Measurements from ENCODE around the gene CLTA. TPM values are rescaled to one million over a fixed set of nuclear protein-coding genes. Genes with fewer than 3 reads are reported as not detected.

Gene CLTA
- total RNA-seq: 10 to 100 TPM; 48.4 to 86.7 (median 69.0) TPM

- Histone ChIP-seq H3K27ac (peak within 1 kb of the TSS; percentile 89 to 97 (median 91)), H3K9me3 (no peaks in the 10 kb centered on the region), H3K36me3 (no peaks in the 10 kb centered on the region), H3K27me3 (no peaks in the 10 kb centered on the region), H3K4me1 (peaks cover 31 to 36% of the 10 kb centered on the region in 2 donors), H3K4me3 (peak within 1 kb of the TSS; percentile 76 to 92 (median 84))
- intact Hi-C loops (cut with DNase I; ENCODE audit: low total_unique reads) (loop anchor here (1.0 to 10.0 kb wide), 6 partner anchors 68 to 1203 kb away; partner anchors contain the start of genes CREB3, DNAJB5, GNE and RNF38), in situ Hi-C loops (cut with MboI; ENCODE audit: low sequenced_read_pairs in 4 of 4) (loop anchor here in 1 of 4 donors (10.0 kb wide), 1 partner anchor 64 kb away; the partner anchor contains the start of gene GNE)
- ATAC-seq: peak; percentile 98 to 100
- DNase-seq: peak; percentile 98
- TF ChIP-seq POLR2A (IDR thresholded peaks at IDR 0.05) (peak; percentile 94 to 96), CTCF (IDR thresholded peaks at IDR 0.05 in 4 of 5, conservative IDR thresholded peaks at IDR 0.05 in 1 of 5) (peak; percentile 36 to 58 (median 40))
Observed at GRCh38 chr9:36190388-36191289, at the start of gene CLTA. TSS of gene CLTA (plus strand) at chr9:36190921. CDS start at chr9:36191057, 136 bp downstream.

- Histone ChIP-seq H3K9me3 (no peaks in the 10 kb centered on the region), H3K27me3 (peaks cover 7 to 21% (median 14%) of the 10 kb centered on the region in 3 donors), H3K36me3 (no peaks in the 10 kb centered on the region), H3K4me1 (peaks cover 7 to 9% of the 10 kb centered on the region in 2 donors), H3K4me3 (no peak overlapping the region), H3K27ac (peak overlapping the region in 2 of 4 donors; percentile 16 to 33)
- ATAC-seq: no peak
- in situ Hi-C loops (cut with MboI; ENCODE audit: low sequenced_read_pairs in 4 of 4) (no loop called here), intact Hi-C loops (cut with DNase I; ENCODE audit: low total_unique reads) (no loop called here)
- no peak for TF ChIP-seq CTCF (IDR thresholded peaks at IDR 0.05 in 4 of 5, conservative IDR thresholded peaks at IDR 0.05 in 1 of 5)
- TF ChIP-seq POLR2A (IDR thresholded peaks at IDR 0.05): no peak
- DNase-seq: no peak
Observed at GRCh38 chr9:36141288-36141687, 49.4 kb upstream of the CLTA start.

- DNase-seq (no peak), ATAC-seq (no peak)
- Histone ChIP-seq H3K27me3 (peaks cover 7 to 21% (median 14%) of the 10 kb centered on the region in 3 donors), H3K4me3 (no peak overlapping the region), H3K27ac (peak overlapping the region in 2 of 4 donors; percentile 18 to 29), H3K9me3 (no peaks in the 10 kb centered on the region), H3K4me1 (peaks cover 7 to 9% of the 10 kb centered on the region in 2 donors), H3K36me3 (no peaks in the 10 kb centered on the region)
- in situ Hi-C loops (cut with MboI; ENCODE audit: low sequenced_read_pairs in 4 of 4): no loop called here
- intact Hi-C loops (cut with DNase I; ENCODE audit: low total_unique reads): no loop called here
- TF ChIP-seq CTCF (IDR thresholded peaks at IDR 0.05 in 4 of 5, conservative IDR thresholded peaks at IDR 0.05 in 1 of 5) (no peak), POLR2A (IDR thresholded peaks at IDR 0.05) (no peak)
Observed at GRCh38 chr9:36141761-36142160, 49.0 kb upstream of the CLTA start.

GRCh38 chr9:36142510-36143244 is 48.0 kb upstream of the CLTA start:
- no peak for DNase-seq
- no peaks in the 10 kb centered on the region for H3K9me3 ChIP-seq
- H3K27ac ChIP-seq: peak overlapping the region; percentile 56 to 73 (median 64)
- ATAC-seq: peak; percentile 56 to 68
- TF ChIP-seq POLR2A (IDR thresholded peaks at IDR 0.05): no peak
- TF ChIP-seq CTCF (IDR thresholded peaks at IDR 0.05 in 4 of 5, conservative IDR thresholded peaks at IDR 0.05 in 1 of 5): no peak
- in situ Hi-C loops (cut with MboI; ENCODE audit: low sequenced_read_pairs in 4 of 4): no loop called here
- peaks cover 5 to 12% (median 9%) of the 10 kb centered on the region in 3 donors for H3K27me3 ChIP-seq
- peak overlapping the region in 3 of 4 donors; percentile 12 to 41 (median 24) for H3K4me3 ChIP-seq
- intact Hi-C loops (cut with DNase I; ENCODE audit: low total_unique reads): no loop called here
- H3K4me1 ChIP-seq: peaks cover 0 to under 1% of the 10 kb centered on the region in 2 donors
- H3K36me3 ChIP-seq: no peaks in the 10 kb centered on the region
